ENCODE data around the gene KIF2B. TPM values are rescaled to one million over a fixed set of nuclear protein-coding genes. Genes with fewer than 3 reads are reported as not detected.

The KIF2B gene
- total and polyA plus RNA-seq, 2 donors (not counting 1 experiment from before 2014, with no cell fraction given), result not detected

GRCh38 chr17:53807286-53807685, 15.4 kb upstream of the KIF2B start:
- no peak for ATAC-seq (ENCODE audit: low read depth)
- H3K27ac Mint-ChIP-seq, result no peak overlapping the region
- H2AFZ ChIP-seq (ENCODE audit: insufficient read depth, low read depth, low read length, poor library complexity, severe bottlenecking), result no peak overlapping the region
- TF ChIP-seq CTCF (IDR thresholded peaks at IDR 0.05), result no peak
- WGBS (ENCODE audit: insufficient coverage), result 87% methylated on average over 5 of the region's 6 CpGs
- no peak overlapping the region for H3K27ac ChIP-seq (ENCODE audit: low read length in 2 of 2)
- no peaks in the 10 kb centered on the region for H3K27me3 Mint-ChIP-seq
- no peaks in the 10 kb centered on the region for H3K4me1 Mint-ChIP-seq
- H3K4me1 ChIP-seq (ENCODE audit: control insufficient read depth in 2 of 2, insufficient read depth in 2 of 2, low read length in 2 of 2), result no peaks in the 10 kb centered on the region
- no peaks in the 10 kb centered on the region for H3K79me2 ChIP-seq (ENCODE audit: control insufficient read depth, insufficient read depth, low read length)
- no peak overlapping the region for H3K9ac ChIP-seq (ENCODE audit: low read length)
- CTCF ChIA-PET, result no interaction called here
- no peaks in the 10 kb centered on the region for H3K9me3 ChIP-seq (ENCODE audit: control extremely low read depth in 1 of 3, control insufficient read depth in 2 of 3, insufficient read depth in 1 of 3, low read length in 2 of 3)
- no peak overlapping the region for H3K4me3 ChIP-seq (ENCODE audit: control extremely low read depth in 1 of 5, extremely low read depth in 1 of 5, insufficient read depth in 1 of 5, low read depth in 2 of 5, low read length in 4 of 5)
- POLR2A ChIA-PET, result no interaction called here
- no peaks in the 10 kb centered on the region for H4K20me1 ChIP-seq (ENCODE audit: control insufficient read depth, insufficient read depth, low read length, poor library complexity, severe bottlenecking)
- intact Hi-C loops (cut with micrococcal nuclease), result no loop called here
- H3K4me2 ChIP-seq (replicated peaks; ENCODE audit: low read depth, low read length, poor library complexity, severe bottlenecking), result no peak overlapping the region
- H3K36me3 ChIP-seq (replicated peaks in 1 of 2; ENCODE audit: control extremely low read depth in 1 of 2, control insufficient read depth in 1 of 2, extremely low read depth in 1 of 2, insufficient read depth in 2 of 2, low read length in 1 of 2), result no peaks in the 10 kb centered on the region
- no peak overlapping the region for H3K4me3 Mint-ChIP-seq
- no peak for DNase-seq
- H3K9me3 Mint-ChIP-seq (ENCODE audit: insufficient read depth), result no peaks in the 10 kb centered on the region
- H3K27me3 ChIP-seq (replicated peaks in 1 of 4; ENCODE audit: control extremely low read depth in 1 of 4, control insufficient read depth in 3 of 4, insufficient read depth in 4 of 4, low read length in 3 of 4), result no peaks in the 10 kb centered on the region

GRCh38 chr17:53818271-53818670, 4.5 kb upstream of the KIF2B start:
- peaks cover 4% of the 10 kb centered on the region for H3K9me3 Mint-ChIP-seq (ENCODE audit: insufficient read depth)
- H3K79me2 ChIP-seq (ENCODE audit: control insufficient read depth, insufficient read depth, low read length), result no peaks in the 10 kb centered on the region
- TF ChIP-seq EZH2 (IDR thresholded peaks at IDR 0.05; ENCODE audit: borderline replicate concordance, insufficient read depth, low read depth, low read length, poor library complexity, severe bottlenecking) (no peak), CTCF (IDR thresholded peaks at IDR 0.05) (no peak)
- no peak overlapping the region for H3K27ac Mint-ChIP-seq
- peaks cover 0 to 8% (median 2%) of the 10 kb centered on the region in 3 donors for H3K9me3 ChIP-seq (ENCODE audit: control extremely low read depth in 1 of 3, control insufficient read depth in 2 of 3, insufficient read depth in 1 of 3, low read length in 2 of 3)
- H3K27me3 Mint-ChIP-seq, result no peaks in the 10 kb centered on the region
- POLR2A ChIA-PET, result no interaction called here
- no peak overlapping the region for H3K4me2 ChIP-seq (replicated peaks; ENCODE audit: low read depth, low read length, poor library complexity, severe bottlenecking)
- no peaks in the 10 kb centered on the region for H3K36me3 ChIP-seq (replicated peaks in 1 of 2; ENCODE audit: control extremely low read depth in 1 of 2, control insufficient read depth in 1 of 2, extremely low read depth in 1 of 2, insufficient read depth in 2 of 2, low read length in 1 of 2)
- no peak overlapping the region for H3K9ac ChIP-seq (ENCODE audit: low read length)
- no peak overlapping the region for H3K4me3 Mint-ChIP-seq
- no peak for ATAC-seq (ENCODE audit: low read depth)
- H3K4me3 ChIP-seq (ENCODE audit: control extremely low read depth in 1 of 5, extremely low read depth in 1 of 5, insufficient read depth in 1 of 5, low read depth in 2 of 5, low read length in 4 of 5), result no peak overlapping the region
- no peak overlapping the region for H3K27ac ChIP-seq (ENCODE audit: low read length in 2 of 2)
- no CpG with 5 or more reads among the region's 1 CpG for WGBS (ENCODE audit: insufficient coverage)
- H4K20me1 ChIP-seq (ENCODE audit: control insufficient read depth, insufficient read depth, low read length, poor library complexity, severe bottlenecking), result no peaks in the 10 kb centered on the region
- CTCF ChIA-PET, result no interaction called here
- no peak for DNase-seq
- no peaks in the 10 kb centered on the region for H3K4me1 ChIP-seq (ENCODE audit: control insufficient read depth in 2 of 2, insufficient read depth in 2 of 2, low read length in 2 of 2)
- no peaks in the 10 kb centered on the region for H3K4me1 Mint-ChIP-seq
- intact Hi-C loops (cut with micrococcal nuclease), result no loop called here
- no peaks in the 10 kb centered on the region for H3K27me3 ChIP-seq (replicated peaks in 1 of 4; ENCODE audit: control extremely low read depth in 1 of 4, control insufficient read depth in 3 of 4, insufficient read depth in 4 of 4, low read length in 3 of 4)
- no peak overlapping the region for H2AFZ ChIP-seq (ENCODE audit: insufficient read depth, low read depth, low read length, poor library complexity, severe bottlenecking)

All from B cell (primary cell).